Right forelimb (tissue), 1 donor: Measurements from ENCODE around the gene CTAG1B.
"Not testable (repeated sequence)": the region's sequence is repeated elsewhere in the genome, so short reads cannot be mapped to it uniquely, and the experiment has no call there.

Source experiments
- DNase-seq: peaks from one replicate; pipeline ENCODE4 v3.0.0-alpha.2; 2018

The CTAG1B gene

GRCh38 chrX:154619182-154619581 lies at the start of gene CTAG1B:
Gene CTAG1B, minus strand, starts transcription at chrX:154619282. Its CDS starts 64 bp downstream, at chrX:154619218.
- not testable (repeated sequence) for DNase-seq

GRCh38 chrX:154661899-154662298 lies 42.8 kb upstream of the CTAG1B start:
- no peak for DNase-seq

- no peak for DNase-seq
These were observed 42.1 kb upstream of the CTAG1B start for GRCh38 chrX:154661170-154661569.

GRCh38 chrX:154660541-154660940 lies 41.5 kb upstream of the CTAG1B start:
- DNase-seq, result no peak

GRCh38 chrX:154658957-154659356 lies 39.9 kb upstream of the CTAG1B start:
- no peak for DNase-seq

- DNase-seq, result no peak
These were observed 39.1 kb upstream of the CTAG1B start for GRCh38 chrX:154658187-154658586.

- DNase-seq, result no peak
These were observed 38.2 kb upstream of the CTAG1B start for GRCh38 chrX:154657226-154657805.

GRCh38 chrX:154655786-154656185 lies 36.7 kb upstream of the CTAG1B start:
- DNase-seq, result no peak

- DNase-seq, result no peak
These were observed 36.3 kb upstream of the CTAG1B start for GRCh38 chrX:154655346-154655745.

GRCh38 chrX:154654925-154655324 lies 35.8 kb upstream of the CTAG1B start:
- no peak for DNase-seq

- DNase-seq, result no peak
These were observed 35.3 kb upstream of the CTAG1B start for GRCh38 chrX:154654372-154654771.

- not testable (repeated sequence) for DNase-seq
These were observed 34.3 kb upstream of the CTAG1B start, which contains the start of gene CTAG2 for GRCh38 chrX:154653413-154653812. Gene CTAG2, minus strand, starts transcription at chrX:154653579. Its CDS starts 64 bp downstream, at chrX:154653515.

GRCh38 chrX:154653048-154653401 lies 33.9 kb upstream of the CTAG1B start:
- no peak for DNase-seq

- DNase-seq, result no peak
These were observed 33.4 kb upstream of the CTAG1B start for GRCh38 chrX:154652311-154653047.

- DNase-seq, result no peak
These were observed 31.1 kb upstream of the CTAG1B start for GRCh38 chrX:154650221-154650510.

GRCh38 chrX:154649503-154650220 lies 30.6 kb upstream of the CTAG1B start:
- no peak for DNase-seq

- DNase-seq, result no peak
These were observed 29.8 kb upstream of the CTAG1B start for GRCh38 chrX:154648931-154649330.

- DNase-seq, result not testable (repeated sequence)
These were observed 26.8 kb upstream of the CTAG1B start for GRCh38 chrX:154645745-154646378.

- DNase-seq, result not testable (repeated sequence)
These were observed 24.6 kb upstream of the CTAG1B start for GRCh38 chrX:154643708-154644107.

GRCh38 chrX:154641740-154642139 lies 22.7 kb upstream of the CTAG1B start:
- DNase-seq, result not testable (repeated sequence)

GRCh38 chrX:154633661-154634060 lies 14.6 kb upstream of the CTAG1B start:
- not testable (repeated sequence) for DNase-seq

- DNase-seq, result not testable (repeated sequence)
These were observed 11.9 kb upstream of the CTAG1B start for GRCh38 chrX:154630949-154631348.

GRCh38 chrX:154628960-154629359 lies 9.9 kb upstream of the CTAG1B start:
- DNase-seq, result not testable (repeated sequence)
